Thyroid gland (tissue), 4 donors: ENCODE results near the gene IL6ST.

ENCODE experiments used
- POLR2A ChIP-seq, 2 donors: fragments of 450-650 bp; IDR thresholded peaks; one replicate each; pipeline ENCODE4 v1.6.1; 2017; ENCODE audit warnings: antibody characterized with exemption in 2 of 2, mild to moderate bottlenecking in 2 of 2, moderate library complexity in 1 of 2
- TF ChIP-seq, protein P1 (sequence below), 6 experiments: fragments of 200-600 bp in 3 of 6; fragments of 450-650 bp in 3 of 6; sonication (generic) in 3 of 6; IDR thresholded peaks; one replicate each; pipeline ENCODE4 v1.5.1; 2016 to 2019; ENCODE audit warnings: antibody characterized with exemption in 6 of 6, mild to moderate bottlenecking in 2 of 6, inconsistent platforms in 1 of 6, moderate library complexity in 1 of 6

DNA sequence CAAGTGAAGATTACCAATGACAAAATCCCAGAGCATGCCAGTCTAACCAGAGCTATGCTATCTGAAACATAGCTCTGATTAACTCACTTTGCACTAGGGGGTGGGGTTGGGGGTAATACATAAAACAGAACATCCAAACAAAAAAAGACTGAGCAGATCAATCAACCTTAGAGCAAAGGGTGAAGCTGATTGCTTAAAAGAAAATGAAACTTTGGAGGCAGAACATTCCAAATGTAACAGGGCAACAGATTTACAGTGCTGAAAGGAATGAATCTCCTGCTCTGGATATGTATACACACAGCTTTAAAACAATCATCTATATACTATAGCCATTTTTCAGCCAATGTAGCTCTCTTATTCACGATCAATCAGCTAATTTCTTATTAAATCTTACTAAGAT lies 4.9 kb downstream of the IL6ST start:
- TF ChIP-seq, protein P1, sequence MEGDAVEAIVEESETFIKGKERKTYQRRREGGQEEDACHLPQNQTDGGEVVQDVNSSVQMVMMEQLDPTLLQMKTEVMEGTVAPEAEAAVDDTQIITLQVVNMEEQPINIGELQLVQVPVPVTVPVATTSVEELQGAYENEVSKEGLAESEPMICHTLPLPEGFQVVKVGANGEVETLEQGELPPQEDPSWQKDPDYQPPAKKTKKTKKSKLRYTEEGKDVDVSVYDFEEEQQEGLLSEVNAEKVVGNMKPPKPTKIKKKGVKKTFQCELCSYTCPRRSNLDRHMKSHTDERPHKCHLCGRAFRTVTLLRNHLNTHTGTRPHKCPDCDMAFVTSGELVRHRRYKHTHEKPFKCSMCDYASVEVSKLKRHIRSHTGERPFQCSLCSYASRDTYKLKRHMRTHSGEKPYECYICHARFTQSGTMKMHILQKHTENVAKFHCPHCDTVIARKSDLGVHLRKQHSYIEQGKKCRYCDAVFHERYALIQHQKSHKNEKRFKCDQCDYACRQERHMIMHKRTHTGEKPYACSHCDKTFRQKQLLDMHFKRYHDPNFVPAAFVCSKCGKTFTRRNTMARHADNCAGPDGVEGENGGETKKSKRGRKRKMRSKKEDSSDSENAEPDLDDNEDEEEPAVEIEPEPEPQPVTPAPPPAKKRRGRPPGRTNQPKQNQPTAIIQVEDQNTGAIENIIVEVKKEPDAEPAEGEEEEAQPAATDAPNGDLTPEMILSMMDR (IDR thresholded peaks at IDR 0.05) = no peak
- TF ChIP-seq POLR2A (IDR thresholded peaks at IDR 0.05) = no peak
